ENCODE measurements around the gene HOXB9.

Gene HOXB9

GRCh38 chr17:48589060-48589830 lies 36.9 kb downstream of the HOXB9 start:
- H3K9me3 ChIP-seq (ENCODE audit: severe bottlenecking): no peaks in the 10 kb centered on the region
- H3K4me3 ChIP-seq (ENCODE audit: severe bottlenecking): no peak overlapping the region
- TF ChIP-seq CTCF (IDR thresholded peaks at IDR 0.05; ENCODE audit: poor library complexity, severe bottlenecking): no peak
- no peak for DNase-seq (ENCODE audit: low spot score)
- ATAC-seq (ENCODE audit: low read depth): no peak
- peaks cover 6% of the 10 kb centered on the region for H3K4me1 ChIP-seq (ENCODE audit: insufficient read depth, poor library complexity, severe bottlenecking)
- H3K27me3 ChIP-seq (ENCODE audit: insufficient read depth, poor library complexity, severe bottlenecking): no peaks in the 10 kb centered on the region
- no peak overlapping the region for H3K27ac ChIP-seq (ENCODE audit: poor library complexity, severe bottlenecking)
- H3K36me3 ChIP-seq (ENCODE audit: low read depth): no peaks in the 10 kb centered on the region

DNA sequence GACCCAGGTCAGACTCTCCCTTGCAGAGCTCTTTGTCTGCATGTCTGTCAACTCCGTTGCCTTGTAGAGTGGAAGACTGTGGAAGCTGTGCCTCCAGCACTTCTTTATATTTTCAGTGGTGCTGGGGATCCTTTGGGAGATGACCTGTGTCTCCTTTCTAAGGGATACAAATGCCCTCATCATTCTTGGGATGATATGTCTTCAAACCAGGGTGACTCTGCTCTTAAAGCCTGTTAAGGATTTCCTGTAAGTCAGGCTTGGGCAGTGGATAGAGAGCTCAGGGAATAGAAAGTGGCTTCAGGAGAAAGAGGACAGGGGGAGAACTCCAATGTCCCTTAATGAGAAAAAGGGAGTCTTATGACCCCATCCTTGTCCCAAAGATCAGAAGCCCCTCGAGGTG lies 37.6 kb downstream of the HOXB9 start:
- H3K27ac ChIP-seq (ENCODE audit: poor library complexity, severe bottlenecking): no peak overlapping the region
- ATAC-seq (ENCODE audit: low read depth) (no peak), DNase-seq (ENCODE audit: low spot score) (no peak)
- H3K36me3 ChIP-seq (ENCODE audit: low read depth): no peaks in the 10 kb centered on the region
- H3K4me3 ChIP-seq (ENCODE audit: severe bottlenecking): no peak overlapping the region
- H3K4me1 ChIP-seq (ENCODE audit: insufficient read depth, poor library complexity, severe bottlenecking): peaks cover 6% of the 10 kb centered on the region
- H3K9me3 ChIP-seq (ENCODE audit: severe bottlenecking): no peaks in the 10 kb centered on the region
- H3K27me3 ChIP-seq (ENCODE audit: insufficient read depth, poor library complexity, severe bottlenecking): no peaks in the 10 kb centered on the region
- no peak for TF ChIP-seq CTCF (IDR thresholded peaks at IDR 0.05; ENCODE audit: poor library complexity, severe bottlenecking)

DNA sequence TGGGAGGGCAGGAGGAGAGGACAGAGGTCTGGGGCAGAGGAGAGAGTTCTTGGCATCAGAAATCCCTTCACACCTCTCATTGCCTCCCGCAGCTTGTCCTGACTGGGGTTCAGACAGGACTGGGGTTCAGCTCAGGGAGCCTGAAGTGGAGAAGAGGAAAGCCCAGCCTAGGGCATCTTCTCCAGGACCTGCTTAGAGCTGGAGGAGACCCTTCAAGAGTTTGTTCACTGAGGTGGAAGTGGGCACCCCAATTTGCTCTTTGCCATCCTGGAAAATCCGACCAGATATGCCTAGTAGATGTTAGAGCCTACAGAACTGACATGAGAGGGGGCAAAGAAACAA lies 38.1 kb downstream of the HOXB9 start:
- Histone ChIP-seq H3K27ac (ENCODE audit: poor library complexity, severe bottlenecking) (no peak overlapping the region), H3K4me3 (ENCODE audit: severe bottlenecking) (no peak overlapping the region), H3K9me3 (ENCODE audit: severe bottlenecking) (no peaks in the 10 kb centered on the region), H3K4me1 (ENCODE audit: insufficient read depth, poor library complexity, severe bottlenecking) (peaks cover 6% of the 10 kb centered on the region), H3K36me3 (ENCODE audit: low read depth) (no peaks in the 10 kb centered on the region), H3K27me3 (ENCODE audit: insufficient read depth, poor library complexity, severe bottlenecking) (no peaks in the 10 kb centered on the region)
- no peak for TF ChIP-seq CTCF (IDR thresholded peaks at IDR 0.05; ENCODE audit: poor library complexity, severe bottlenecking)
- DNase-seq (ENCODE audit: low spot score): no peak
- no peak for ATAC-seq (ENCODE audit: low read depth)

DNA sequence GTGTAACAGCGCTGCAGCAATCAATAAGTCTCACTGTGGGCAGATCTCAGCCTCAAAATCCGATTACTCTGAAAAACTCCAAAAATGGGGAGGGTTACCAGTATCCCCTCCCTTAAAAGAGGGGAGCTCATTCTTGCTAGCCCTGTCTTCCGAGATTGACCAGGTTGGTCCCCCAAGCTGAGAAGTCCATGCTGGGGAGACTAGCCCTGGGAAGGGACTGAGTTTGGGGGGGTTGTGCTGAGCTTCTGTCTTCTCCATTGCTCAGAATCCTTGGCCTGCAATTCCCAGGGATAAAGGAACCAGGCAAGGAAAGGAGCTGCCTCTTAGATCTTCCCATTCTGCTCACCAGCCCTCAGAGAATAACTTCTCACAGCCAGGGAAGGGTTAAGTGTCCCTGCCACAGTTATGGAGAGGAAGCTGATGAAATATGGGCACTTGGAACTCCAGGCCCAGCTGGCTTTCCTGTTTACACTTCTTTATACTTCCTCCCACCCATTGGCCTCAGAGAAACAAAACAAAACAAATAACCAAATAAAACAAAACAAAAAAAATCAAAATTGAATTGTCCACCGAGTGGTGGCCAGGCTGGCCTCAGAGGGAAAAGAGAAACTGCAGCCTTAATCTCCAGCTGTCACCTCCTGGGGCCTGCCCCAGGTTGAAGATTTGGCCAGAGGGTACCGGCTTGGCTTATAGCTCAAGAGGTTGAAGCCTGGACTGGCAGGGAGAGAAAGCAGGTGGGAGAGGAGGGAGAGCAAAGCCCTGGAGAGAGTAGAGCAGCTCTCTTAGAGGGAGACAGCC lies 38.7 kb downstream of the HOXB9 start:
- no peak for ATAC-seq (ENCODE audit: low read depth)
- Histone ChIP-seq H3K36me3 (ENCODE audit: low read depth) (no peaks in the 10 kb centered on the region), H3K4me3 (ENCODE audit: severe bottlenecking) (no peak overlapping the region), H3K9me3 (ENCODE audit: severe bottlenecking) (no peaks in the 10 kb centered on the region), H3K27ac (ENCODE audit: poor library complexity, severe bottlenecking) (no peak overlapping the region), H3K4me1 (ENCODE audit: insufficient read depth, poor library complexity, severe bottlenecking) (peaks cover 6% of the 10 kb centered on the region), H3K27me3 (ENCODE audit: insufficient read depth, poor library complexity, severe bottlenecking) (no peaks in the 10 kb centered on the region)
- TF ChIP-seq CTCF (IDR thresholded peaks at IDR 0.05; ENCODE audit: poor library complexity, severe bottlenecking): no peak
- no peak for DNase-seq (ENCODE audit: low spot score)

All from RWPE2 (cell line).